Peyer's patch (tissue), 4 donors: ENCODE data around the gene COX5B.

Experiments
- CTCF ChIP-seq, 6 experiments: fragments of 450-650 bp in 4 of 6; fragments of 200-600 bp in 2 of 6; sonication (generic) in 1 of 6; IDR thresholded peaks; one replicate each; pipeline ENCODE4 v1.5.1; 2017 to 2019; ENCODE audit warnings: antibody characterized with exemption in 6 of 6, mild to moderate bottlenecking in 3 of 6, moderate library complexity in 1 of 6
- POLR2A ChIP-seq, 2 donors: fragments of 450-650 bp; IDR thresholded peaks; one replicate each; pipeline ENCODE4 v1.5.1; 2017; ENCODE audit warnings: antibody characterized with exemption in 2 of 2, mild to moderate bottlenecking in 2 of 2, moderate library complexity in 2 of 2

- TF ChIP-seq CTCF (IDR thresholded peaks at IDR 0.05) (no peak), POLR2A (IDR thresholded peaks at IDR 0.05) (no peak)
These were observed 18.7 kb downstream of the COX5B start for GRCh38 chr2:97664636-97664970.
